Measurements from ENCODE around the gene EXOC6B. TPM values are rescaled to one million over a fixed set of nuclear protein-coding genes. Genes with fewer than 3 reads are reported as not detected.
A peak's percentile ranks its signal among the peaks of the same experiment; 100 is the strongest.
"Not testable (repeated sequence)": the region's sequence is repeated elsewhere in the genome, so short reads cannot be mapped to it uniquely, and the experiment has no call there.

Gene EXOC6B
- total RNA-seq, 2 donors from 2014 or later: 16.6 to 36.6 TPM

- H3K27ac ChIP-seq: no peak overlapping the region
- H3K9me3 ChIP-seq: no peaks in the 10 kb centered on the region
- no peaks in the 10 kb centered on the region for H3K27me3 ChIP-seq (replicated peaks; ENCODE audit: insufficient read depth)
- DNase-seq (ENCODE audit: low spot score): no peak
- no peak for TF ChIP-seq POLR2A (IDR thresholded peaks at IDR 0.05)
- TF ChIP-seq, protein P1, sequence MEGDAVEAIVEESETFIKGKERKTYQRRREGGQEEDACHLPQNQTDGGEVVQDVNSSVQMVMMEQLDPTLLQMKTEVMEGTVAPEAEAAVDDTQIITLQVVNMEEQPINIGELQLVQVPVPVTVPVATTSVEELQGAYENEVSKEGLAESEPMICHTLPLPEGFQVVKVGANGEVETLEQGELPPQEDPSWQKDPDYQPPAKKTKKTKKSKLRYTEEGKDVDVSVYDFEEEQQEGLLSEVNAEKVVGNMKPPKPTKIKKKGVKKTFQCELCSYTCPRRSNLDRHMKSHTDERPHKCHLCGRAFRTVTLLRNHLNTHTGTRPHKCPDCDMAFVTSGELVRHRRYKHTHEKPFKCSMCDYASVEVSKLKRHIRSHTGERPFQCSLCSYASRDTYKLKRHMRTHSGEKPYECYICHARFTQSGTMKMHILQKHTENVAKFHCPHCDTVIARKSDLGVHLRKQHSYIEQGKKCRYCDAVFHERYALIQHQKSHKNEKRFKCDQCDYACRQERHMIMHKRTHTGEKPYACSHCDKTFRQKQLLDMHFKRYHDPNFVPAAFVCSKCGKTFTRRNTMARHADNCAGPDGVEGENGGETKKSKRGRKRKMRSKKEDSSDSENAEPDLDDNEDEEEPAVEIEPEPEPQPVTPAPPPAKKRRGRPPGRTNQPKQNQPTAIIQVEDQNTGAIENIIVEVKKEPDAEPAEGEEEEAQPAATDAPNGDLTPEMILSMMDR (IDR thresholded peaks at IDR 0.05): no peak
- no peak for TF ChIP-seq POLR2AphosphoS5 (IDR thresholded peaks at IDR 0.05)
- no peak overlapping the region for H3K4me3 ChIP-seq
- no peaks in the 10 kb centered on the region for H3K36me3 ChIP-seq
- WGBS: 74% methylated on average over 1 of the region's 1 CpG
- no peaks in the 10 kb centered on the region for H3K4me1 ChIP-seq (replicated peaks)
- intact Hi-C loops (cut with DNase I): no loop called here
Observed at GRCh38 chr2:72602095-72602494, 223.7 kb downstream of the EXOC6B start.

- not testable (repeated sequence) for H3K9me3 ChIP-seq; H3K36me3 ChIP-seq; H3K27me3 ChIP-seq (replicated peaks; ENCODE audit: insufficient read depth); H3K4me3 ChIP-seq; H3K27ac ChIP-seq; H3K4me1 ChIP-seq (replicated peaks); DNase-seq (ENCODE audit: low spot score)
- intact Hi-C loops (cut with DNase I): loop anchor here (5.0 to 10.0 kb wide), 2 partner anchors 161 to 432 kb away; no protein-coding TSS in a partner anchor
- 100% methylated on average over 4 of the region's 4 CpGs for WGBS
Observed at GRCh38 chr2:72583836-72584235, 242.0 kb downstream of the EXOC6B start.

- Histone ChIP-seq H3K27me3 (replicated peaks; ENCODE audit: insufficient read depth) (no peaks in the 10 kb centered on the region), H3K36me3 (no peaks in the 10 kb centered on the region), H3K4me3 (no peak overlapping the region), H3K4me1 (replicated peaks) (no peaks in the 10 kb centered on the region), H3K27ac (no peak overlapping the region), H3K9me3 (no peaks in the 10 kb centered on the region)
- TF ChIP-seq POLR2AphosphoS5 (IDR thresholded peaks at IDR 0.05) (no peak), POLR2A (IDR thresholded peaks at IDR 0.05) (no peak)
- TF ChIP-seq, protein P1 (IDR thresholded peaks at IDR 0.05): no peak
- intact Hi-C loops (cut with DNase I): loop anchor here (5.0 to 10.0 kb wide), 2 partner anchors 161 to 431 kb away; no protein-coding TSS in a partner anchor
- WGBS: 20% methylated on average over 1 of the region's 1 CpG
- DNase-seq (ENCODE audit: low spot score): no peak
Observed at GRCh38 chr2:72583376-72583775, 242.5 kb downstream of the EXOC6B start.

- no peak for TF ChIP-seq POLR2A (IDR thresholded peaks at IDR 0.05)
- no peak for TF ChIP-seq POLR2AphosphoS5 (IDR thresholded peaks at IDR 0.05)
- TF ChIP-seq, protein P1 (IDR thresholded peaks at IDR 0.05): no peak
- no peaks in the 10 kb centered on the region for H3K4me1 ChIP-seq (replicated peaks)
- intact Hi-C loops (cut with DNase I): loop anchor here (5.0 to 10.0 kb wide), 2 partner anchors 163 to 429 kb away; no protein-coding TSS in a partner anchor
- no peak overlapping the region for H3K27ac ChIP-seq
- H3K27me3 ChIP-seq (replicated peaks; ENCODE audit: insufficient read depth): no peaks in the 10 kb centered on the region
- no peak overlapping the region for H3K4me3 ChIP-seq
- no peaks in the 10 kb centered on the region for H3K36me3 ChIP-seq
- no peaks in the 10 kb centered on the region for H3K9me3 ChIP-seq
- 92% methylated on average over 5 of the region's 5 CpGs for WGBS
- no peak for DNase-seq (ENCODE audit: low spot score)
Observed at GRCh38 chr2:72581560-72582181, 244.2 kb downstream of the EXOC6B start.

- H3K9me3 ChIP-seq: no peaks in the 10 kb centered on the region
Observed at GRCh38 chr2:72579591-72580180, 246.1 kb downstream of the EXOC6B start.

More at GRCh38 chr2:72579591-72580180, 246.1 kb downstream of the EXOC6B start:
- DNase-seq (ENCODE audit: low spot score): no peak
- 51% methylated on average over 1 of the region's 1 CpG for WGBS
- TF ChIP-seq POLR2A (IDR thresholded peaks at IDR 0.05): no peak
- TF ChIP-seq, protein P1 (IDR thresholded peaks at IDR 0.05): peak; percentile 28 to 73 (median 64)
- TF ChIP-seq POLR2AphosphoS5 (IDR thresholded peaks at IDR 0.05): no peak
- Histone ChIP-seq H3K4me1 (replicated peaks) (no peaks in the 10 kb centered on the region), H3K27me3 (replicated peaks; ENCODE audit: insufficient read depth) (no peaks in the 10 kb centered on the region), H3K36me3 (no peaks in the 10 kb centered on the region), H3K27ac (no peak overlapping the region), H3K4me3 (no peak overlapping the region)
- intact Hi-C loops (cut with DNase I): loop anchor here (5.0 to 10.0 kb wide), 4 partner anchors 165 to 1032 kb away; no protein-coding TSS in a partner anchor

Data from prostate gland (tissue), 2 donors.